ENCODE results near the gene RAD51B.

The RAD51B gene

DNA sequence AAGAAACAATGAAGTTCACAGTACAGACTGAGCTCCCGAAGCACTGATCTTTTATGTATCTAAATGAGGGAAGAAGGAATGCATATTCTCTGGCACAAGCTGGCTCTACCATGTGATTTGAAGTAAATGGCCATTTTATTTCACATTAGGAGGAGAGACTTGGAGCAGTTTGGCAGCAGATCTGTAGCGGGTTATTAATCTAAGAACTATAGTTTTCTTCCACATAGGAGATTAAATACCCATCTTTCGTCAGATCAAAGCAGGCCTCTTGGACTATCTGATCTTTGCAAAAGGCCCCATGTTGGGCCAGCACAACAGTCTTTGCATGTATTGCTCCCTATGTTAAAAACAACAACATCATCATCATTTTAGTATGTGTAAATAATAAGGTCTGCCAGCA is 495.5 kb downstream of the RAD51B start:
- DNase-seq: no peak

DNA sequence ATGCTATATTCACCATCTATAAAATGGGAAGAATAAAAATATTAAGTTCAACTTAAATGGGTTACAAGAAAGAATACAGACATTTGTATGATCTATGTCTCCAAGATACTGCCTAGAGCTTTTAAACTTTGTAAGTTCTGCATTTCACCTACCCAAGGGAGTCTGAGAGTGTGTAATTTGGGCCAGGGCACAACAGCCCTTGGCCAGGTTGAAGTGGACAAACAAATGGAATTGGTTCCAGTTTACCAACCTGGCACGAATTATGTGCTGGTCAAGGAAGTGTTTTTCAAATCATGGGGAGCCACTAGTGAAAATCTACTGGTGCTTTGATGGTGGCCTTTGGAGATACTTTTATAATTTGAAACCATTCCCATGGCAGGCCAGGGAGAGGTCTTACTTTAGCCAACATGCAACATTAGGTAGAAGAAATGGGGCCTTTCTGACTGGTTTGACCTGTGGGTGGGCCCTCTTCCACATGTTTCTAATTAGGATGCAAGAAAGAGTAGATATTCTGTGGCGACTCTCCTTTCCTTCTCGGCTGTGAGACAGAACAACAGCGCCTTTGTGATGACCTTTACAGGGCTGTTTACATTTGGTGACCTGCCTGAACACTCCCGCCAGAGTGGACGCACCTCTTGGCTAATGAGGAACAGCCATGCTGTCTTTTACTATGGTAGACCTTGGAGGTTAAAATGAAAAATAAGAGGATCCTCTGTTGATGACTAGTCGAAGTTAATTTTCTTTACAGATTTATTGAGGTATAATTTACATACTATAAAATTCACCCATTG is 496.7 kb downstream of the RAD51B start:
- DNase-seq: no peak

- no peak for DNase-seq
Measured at GRCh38 chr14:68317239-68317638, 497.7 kb downstream of the RAD51B start.

- DNase-seq: no peak
Measured at GRCh38 chr14:68318828-68319227, 499.2 kb downstream of the RAD51B start.

DNA sequence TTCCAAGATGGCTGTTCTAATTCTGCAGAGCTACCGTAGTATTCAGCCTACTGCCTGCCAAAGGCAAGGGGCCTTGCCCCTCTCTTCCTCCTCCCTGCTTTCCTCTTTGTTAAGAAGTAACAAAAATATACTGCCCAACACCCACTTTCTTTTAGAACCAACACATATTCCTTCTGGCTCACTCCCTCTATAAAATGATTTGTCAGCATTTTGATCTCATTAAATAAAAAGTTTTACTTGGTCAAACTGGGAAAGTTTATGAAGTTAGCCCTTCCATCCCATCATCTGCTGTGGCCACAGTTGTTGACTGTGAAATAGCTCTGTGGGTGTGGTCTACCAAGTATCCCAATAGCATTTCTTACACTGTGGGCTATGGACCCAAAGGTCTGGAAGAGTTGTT is 500.9 kb downstream of the RAD51B start:
- no peak for DNase-seq

DNA sequence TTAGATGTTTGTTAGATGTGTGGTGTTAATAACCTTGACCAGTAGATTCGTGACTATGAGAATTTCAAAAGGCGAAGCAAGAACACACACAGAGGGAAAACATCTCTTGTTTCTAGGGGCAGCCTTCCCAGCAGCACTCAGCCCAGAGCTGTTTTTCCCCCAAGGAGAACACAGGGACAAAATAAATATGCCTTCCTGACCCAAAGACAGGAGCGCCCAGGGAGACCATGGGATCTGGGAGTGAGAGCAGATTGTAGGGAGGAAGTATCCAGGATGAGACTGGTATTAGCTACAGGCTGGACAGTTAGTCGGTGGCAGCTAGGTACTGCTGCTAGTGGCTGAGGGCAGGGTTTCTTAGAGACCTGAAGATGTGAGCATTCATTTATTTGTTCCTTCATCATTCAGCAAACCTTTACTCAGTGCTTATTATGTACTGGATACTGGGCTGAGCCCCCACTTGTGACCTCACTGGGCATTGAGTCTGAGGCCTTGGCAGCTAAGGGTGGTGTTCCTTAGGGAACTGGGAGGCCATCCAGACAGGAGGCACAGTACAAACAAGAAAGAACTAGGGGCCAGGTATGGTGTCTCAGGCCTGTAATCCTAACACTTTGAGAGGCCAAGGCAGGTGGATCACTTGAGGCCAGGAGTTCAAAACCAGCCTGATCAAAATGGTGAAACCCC is 503.5 kb downstream of the RAD51B start:
- DNase-seq: no peak

DNA sequence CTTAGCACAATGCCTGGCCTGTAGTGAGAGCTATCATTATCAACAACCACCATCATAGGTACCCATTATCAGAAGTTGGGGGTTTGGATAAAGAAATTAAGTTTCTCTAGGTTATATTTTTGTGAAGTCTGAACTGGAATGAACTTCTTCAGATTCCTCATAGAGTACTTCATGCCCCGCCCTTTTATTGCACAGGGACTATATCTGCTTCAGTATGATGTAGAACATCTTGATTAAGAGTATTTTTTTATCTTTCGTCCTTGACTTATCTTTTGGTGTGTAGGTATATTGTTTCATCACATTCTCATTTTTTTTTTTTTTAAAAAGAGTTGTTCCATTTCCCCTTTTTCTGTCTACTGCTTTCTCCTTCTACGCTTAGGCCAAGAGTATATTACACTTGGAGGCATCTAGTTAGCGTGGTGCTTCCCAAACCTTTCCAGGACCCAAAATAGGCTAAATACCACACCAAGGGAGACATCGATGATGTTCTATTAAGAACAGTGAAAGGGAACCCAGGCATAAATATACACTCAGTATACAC is 505.8 kb downstream of the RAD51B start:
- no peak for DNase-seq

- no peak for DNase-seq
Measured at GRCh38 chr14:68327231-68327630, 507.7 kb downstream of the RAD51B start.

- DNase-seq: no peak
Measured at GRCh38 chr14:68328509-68328908, 508.9 kb downstream of the RAD51B start.

DNA sequence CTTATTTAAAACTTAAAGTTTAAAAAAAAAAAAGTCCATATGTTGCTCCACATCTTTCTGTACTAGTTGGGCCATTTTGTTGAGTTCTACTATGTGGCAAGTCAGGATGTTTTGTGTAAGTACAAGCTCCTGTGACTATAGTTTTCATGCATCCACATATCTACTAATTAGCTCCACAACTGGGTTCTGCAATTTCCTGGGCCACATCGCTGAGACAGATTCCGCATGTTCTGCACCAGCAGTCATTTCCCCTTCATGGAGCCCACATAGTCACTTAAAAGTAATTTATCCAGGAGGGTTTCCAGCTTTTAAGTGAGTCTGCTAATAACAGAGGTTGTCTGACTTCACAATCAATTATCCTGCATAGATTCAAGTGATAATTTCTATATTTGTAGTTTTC is 511.8 kb downstream of the RAD51B start:
- no peak for DNase-seq

DNA sequence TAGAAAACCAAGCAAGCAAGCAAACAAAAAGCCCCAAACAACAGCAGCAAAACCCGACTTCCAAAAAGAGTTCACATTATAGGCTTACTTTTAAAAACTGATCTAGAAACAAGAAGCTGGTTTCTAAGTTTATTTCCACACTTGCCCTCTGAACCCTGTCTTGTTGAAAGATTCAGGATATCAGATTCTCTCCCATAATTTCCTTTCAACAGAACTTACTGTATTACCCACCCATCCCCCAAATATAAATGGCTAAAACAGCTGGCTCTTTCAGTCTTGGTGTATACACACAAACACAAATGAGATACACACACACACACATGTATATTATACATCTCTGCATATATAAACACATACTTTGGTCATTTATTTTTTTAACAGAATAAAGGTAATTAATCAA is 512.4 kb downstream of the RAD51B start:
- DNase-seq: no peak

DNA sequence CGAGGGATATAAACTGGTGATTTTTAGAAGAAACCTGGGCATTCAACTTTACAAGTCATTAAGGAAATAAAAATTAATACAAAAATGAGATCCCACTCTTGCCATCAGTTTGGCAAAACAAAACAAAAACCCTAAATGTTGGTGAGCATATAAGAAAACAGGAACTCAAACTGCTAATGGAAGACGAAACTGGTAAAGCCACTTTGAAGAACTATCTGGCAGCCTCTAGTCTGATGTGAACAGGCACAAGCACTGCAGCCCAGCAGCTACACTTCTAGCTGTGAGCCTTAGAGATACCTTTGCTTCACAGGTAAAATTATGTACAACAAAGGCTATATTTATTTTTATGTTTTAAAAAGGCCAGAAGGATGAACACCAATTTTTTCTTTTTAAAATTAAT is 513.7 kb downstream of the RAD51B start:
- no peak for DNase-seq

GRCh38 chr14:68335312-68335711 is 515.7 kb downstream of the RAD51B start:
- no peak for DNase-seq

- DNase-seq: no peak
Measured at GRCh38 chr14:68336165-68336564, 516.6 kb downstream of the RAD51B start.

- DNase-seq: no peak
Measured at GRCh38 chr14:68337279-68337678, 517.7 kb downstream of the RAD51B start.

- no peak for DNase-seq
Measured at GRCh38 chr14:68340262-68340661, 520.7 kb downstream of the RAD51B start.

DNA sequence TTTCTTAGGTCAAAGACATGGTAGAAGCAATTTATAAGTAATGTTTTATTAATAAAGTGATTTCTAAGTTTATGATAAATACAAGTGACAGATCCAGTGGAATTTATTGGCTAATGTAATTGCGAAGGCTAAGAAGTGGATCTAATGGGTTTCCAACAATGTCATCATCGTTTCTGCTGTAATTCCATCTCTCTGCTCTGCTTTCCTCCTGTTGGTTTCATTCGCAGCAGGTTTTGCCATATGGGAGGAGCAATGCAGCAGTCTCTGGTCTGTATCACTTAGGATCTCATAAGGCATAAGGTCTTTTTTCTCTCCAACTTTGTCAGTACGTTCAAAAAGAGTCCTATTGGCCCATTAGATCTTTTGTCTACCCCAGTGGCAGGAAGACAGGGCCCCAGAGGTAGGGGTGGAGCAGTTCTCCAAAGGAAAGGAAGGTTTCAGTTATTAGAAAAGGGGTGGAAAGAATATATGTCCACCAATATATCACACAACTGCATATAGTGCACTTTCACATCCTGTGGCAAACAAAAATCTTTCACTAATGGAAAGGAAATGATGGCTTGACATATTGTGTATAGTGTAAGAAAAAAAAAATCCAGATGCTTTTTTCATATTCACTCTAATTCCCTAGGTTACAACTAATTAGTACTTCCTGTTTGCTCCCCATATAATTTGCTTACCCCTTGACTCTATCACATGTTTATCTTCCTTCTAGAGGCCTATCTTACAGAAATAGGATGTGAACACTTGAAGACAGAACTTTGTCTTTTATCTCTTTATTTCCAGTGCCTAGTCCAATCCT is 522.0 kb downstream of the RAD51B start:
- DNase-seq: no peak

- DNase-seq: no peak
Measured at GRCh38 chr14:68342216-68342763, 522.7 kb downstream of the RAD51B start.

GRCh38 chr14:68343534-68344118 is 524.0 kb downstream of the RAD51B start:
- no peak for DNase-seq

DNA sequence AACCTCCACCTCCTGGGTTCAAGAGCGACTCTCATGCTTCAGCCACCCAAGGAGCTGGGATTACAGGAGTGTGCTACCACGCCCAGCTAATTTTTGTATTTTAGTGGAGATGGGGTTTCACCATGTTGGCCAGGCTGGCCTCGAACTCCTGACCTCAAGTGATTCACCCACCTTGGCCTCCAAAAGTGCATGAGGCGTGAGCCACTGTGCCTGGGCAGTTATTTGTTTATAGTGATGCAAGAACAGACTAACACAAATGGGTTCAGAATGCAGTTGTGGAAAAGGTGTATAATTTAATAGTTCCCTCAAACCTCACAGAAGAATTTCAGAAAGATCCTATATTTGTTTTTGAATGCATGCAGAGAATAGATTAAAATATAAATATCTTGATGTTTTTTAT is 526.2 kb downstream of the RAD51B start:
- DNase-seq: no peak

DNA sequence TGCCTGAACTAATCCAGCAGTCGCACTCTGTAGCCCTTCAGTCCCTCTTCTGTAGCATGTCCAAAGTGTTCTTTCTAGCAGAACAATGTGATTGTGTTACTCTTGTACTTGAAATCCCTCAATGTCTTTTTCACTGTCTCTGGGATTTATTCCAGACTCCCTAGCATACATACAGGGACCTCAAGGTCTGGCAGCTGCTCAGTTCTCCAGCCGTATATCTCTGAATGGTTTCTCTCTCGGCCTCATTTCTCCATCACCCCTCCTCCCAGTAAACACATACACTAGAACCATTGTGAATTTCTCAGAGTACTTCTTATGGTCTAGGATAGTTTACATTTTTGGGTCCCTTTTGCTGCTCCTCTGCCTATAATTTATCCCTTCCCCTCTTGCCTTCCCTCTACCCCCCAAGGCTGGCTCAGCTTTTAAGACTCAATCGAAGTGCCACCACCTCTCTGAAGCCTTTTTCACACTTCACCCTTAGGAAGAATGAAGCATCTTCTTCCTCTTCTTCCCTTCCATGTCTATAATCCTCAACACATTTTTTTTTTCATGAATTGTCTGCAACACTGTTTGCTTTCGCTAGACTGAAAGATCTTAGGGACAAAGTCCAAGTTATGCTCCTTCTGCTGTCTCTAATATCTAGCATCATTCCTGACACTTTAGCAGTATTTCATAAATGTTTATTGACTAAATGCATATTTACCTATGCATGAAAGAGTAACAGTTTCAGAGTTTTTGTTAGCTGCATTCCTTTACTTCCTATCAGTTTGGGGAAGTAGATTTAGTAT is 527.2 kb downstream of the RAD51B start:
- DNase-seq: no peak
